ENCODE results near the gene ILKAP. TPM values are rescaled to one million over a fixed set of nuclear protein-coding genes. Genes with fewer than 3 reads are reported as not detected.

ILKAP gene, protein sequence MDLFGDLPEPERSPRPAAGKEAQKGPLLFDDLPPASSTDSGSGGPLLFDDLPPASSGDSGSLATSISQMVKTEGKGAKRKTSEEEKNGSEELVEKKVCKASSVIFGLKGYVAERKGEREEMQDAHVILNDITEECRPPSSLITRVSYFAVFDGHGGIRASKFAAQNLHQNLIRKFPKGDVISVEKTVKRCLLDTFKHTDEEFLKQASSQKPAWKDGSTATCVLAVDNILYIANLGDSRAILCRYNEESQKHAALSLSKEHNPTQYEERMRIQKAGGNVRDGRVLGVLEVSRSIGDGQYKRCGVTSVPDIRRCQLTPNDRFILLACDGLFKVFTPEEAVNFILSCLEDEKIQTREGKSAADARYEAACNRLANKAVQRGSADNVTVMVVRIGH
- 33.2 TPM for total RNA-seq

DNA sequence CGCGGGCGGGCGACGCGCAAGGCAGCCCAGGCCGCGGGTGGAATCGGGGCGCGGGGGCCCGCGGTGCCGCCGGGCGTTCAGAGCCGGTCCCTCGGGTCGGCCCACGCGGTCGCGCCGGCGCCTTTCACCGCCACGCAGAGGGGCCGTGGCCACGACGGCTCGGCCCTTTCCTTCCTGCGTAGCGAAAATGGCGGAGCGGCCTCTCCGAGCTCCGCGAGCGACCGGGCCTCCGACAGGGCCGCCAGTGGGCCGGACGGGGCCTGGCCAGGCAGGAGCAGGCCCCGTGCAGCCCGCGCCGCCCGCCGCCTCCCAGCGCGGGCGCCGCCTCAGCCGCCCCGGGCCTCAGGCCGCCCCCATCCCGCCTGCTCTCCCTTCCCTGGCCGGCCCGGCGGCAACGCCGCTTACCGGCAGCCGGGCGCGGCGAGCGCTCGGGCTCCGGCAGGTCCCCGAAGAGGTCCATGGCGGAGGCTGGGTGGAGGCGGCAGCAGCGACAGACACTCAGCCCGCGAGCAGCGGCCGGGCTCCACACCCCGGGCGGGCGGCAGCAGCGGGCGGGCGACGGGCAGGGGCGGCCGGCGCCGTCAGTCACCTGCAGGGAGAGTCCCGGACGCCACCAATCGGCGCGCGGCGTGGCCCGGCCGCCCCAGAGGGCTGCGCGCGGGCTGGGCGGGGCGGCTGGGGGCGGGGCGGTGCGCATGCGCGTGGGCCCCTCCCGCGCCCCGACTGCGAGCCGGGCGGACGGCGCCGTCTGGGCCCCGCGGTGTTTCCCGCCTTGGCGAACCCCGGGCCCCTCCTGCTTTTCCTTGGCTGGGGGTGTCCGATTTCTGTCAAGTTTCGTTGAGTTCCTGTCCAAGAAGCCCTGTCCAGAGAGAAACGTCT, at the start of gene ILKAP:
TSS of gene ILKAP (minus strand) at position 602 of the 879 bp plus-strand sequence. CDS start at position 460, 142 bp downstream.
- peak; percentile 95 for DNase-seq

DNA sequence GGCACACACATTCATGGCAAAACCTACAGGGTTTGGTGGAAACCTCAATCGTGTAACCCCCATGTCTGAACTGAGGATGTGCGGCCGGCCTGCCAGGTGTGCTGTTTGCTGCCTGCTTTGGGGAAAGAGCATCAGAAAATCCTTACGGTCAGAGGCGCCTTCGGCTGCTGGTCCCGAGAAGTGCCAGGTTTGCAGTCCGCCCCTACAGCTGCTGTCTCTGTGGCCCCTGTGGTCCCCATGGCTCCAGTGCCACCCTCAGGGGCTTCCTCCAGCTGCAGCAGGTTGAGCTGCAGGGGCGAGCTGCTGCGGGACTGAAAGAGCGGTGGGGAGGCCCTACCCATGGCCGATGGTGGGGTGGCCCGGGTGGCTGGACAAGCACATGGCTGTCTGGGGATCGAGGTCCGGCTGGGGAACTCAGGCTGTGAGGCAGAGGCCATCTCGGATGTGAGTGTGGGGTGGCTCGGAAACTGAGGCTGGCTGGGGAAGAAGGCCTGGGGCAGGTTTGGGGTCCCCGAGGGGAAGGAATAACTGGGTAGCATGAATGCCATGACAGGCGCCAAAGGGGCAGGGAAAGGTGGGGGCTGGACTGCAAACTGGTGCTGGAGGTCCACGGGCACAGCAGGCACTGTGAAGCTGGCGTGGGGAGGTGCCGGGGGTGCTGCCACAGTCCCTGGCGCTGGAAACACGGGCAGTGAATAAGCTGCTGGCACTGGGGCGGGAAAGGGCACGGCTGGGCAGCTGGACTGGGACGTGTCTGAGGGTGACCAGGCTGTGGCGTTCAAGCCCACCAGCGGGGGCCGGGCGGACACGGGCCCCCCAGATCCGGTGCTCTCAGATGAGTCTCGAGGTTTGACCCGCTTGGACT, 49.5 kb upstream of the ILKAP start:
- no peak for DNase-seq

DNA sequence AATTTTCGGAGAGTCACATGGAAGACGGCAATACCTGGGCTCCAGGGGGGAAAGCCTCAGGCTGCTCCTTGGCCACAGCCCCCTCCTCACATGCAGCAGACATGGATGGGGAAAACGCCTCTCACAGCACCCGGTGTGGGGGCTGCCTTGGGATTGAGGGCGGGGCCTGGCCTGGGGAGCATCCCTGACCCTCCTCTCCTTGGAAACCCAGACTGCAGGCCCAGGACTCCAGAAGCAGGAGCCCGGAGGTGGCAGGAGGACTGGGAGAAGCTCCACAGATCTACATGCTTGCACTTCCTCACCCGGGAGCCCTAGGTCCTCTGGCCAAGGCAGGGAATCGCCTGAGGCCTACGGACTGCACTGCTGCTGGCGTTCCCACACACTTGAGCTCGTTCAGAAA, 48.5 kb upstream of the ILKAP start:
- DNase-seq, result no peak

DNA sequence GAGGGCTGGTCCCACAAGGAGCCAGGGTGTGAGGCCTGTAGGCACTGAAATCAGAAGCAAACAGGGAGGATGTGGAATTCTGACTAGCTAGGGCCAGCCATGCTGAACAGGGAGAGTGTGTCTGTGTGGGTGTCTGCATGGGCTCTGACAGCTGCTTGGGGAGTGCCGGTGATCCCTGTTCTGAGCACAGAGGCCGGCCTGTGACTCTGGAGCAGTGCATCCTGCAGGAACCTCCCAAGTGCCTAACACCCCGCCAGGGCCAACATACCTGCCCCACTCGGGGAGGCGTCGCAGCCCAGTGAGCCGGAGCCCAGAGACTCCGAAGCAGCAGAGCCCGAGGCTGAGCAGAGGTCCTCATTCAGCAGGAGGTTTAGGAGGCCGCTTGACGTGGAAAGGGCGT, 47.8 kb upstream of the ILKAP start:
- DNase-seq, result no peak

DNA sequence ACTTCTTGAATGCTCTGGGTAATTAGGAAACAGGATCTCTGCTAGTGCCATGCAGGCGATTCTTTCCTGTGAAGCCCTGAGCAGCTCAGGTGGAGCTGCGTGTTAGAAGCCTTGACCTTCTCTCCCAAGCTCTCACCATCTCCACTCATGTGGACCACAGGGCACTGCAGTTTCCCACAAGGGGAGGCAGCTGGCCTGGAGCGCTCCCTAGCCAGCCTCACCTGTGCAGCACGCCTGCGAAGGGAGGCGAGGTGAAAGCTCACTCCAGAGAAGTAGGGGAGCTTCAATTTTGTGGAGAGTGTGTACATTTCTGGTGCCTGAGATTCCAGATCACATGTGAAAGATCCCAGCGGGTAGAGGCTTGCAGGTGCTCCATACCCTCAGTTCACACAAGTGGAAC, 47.4 kb upstream of the ILKAP start:
- DNase-seq, result no peak

DNA sequence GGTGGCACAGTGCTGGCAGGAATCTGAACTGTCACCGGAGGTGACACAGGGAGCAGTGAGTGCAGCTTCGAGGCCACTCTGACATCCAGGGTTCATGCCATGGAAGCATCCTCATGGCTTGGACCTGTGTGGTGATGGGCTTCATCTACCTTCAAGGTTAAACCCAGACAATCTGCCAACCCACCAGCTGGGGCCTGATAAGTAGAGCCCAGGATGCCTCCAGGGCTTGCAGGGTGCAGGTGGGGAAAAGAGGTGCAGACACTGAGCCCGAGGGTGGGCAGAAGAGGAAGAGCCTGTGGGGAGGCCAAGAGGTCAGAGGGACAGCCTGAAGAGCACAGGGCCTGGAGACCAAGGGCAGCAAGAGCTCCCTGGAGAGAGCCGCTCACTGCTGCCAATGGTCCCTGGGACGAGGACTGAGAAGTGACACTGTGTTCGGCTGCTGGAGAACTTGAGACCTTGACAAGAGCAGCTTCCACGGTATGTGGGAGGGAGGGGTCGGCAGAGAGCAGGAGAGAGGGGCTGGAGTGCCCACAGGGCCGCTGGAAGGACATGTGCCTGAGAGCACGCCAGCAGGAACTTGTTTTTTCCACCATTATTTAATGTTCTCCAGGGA, 44.5 kb upstream of the ILKAP start:
- no peak for DNase-seq

DNA sequence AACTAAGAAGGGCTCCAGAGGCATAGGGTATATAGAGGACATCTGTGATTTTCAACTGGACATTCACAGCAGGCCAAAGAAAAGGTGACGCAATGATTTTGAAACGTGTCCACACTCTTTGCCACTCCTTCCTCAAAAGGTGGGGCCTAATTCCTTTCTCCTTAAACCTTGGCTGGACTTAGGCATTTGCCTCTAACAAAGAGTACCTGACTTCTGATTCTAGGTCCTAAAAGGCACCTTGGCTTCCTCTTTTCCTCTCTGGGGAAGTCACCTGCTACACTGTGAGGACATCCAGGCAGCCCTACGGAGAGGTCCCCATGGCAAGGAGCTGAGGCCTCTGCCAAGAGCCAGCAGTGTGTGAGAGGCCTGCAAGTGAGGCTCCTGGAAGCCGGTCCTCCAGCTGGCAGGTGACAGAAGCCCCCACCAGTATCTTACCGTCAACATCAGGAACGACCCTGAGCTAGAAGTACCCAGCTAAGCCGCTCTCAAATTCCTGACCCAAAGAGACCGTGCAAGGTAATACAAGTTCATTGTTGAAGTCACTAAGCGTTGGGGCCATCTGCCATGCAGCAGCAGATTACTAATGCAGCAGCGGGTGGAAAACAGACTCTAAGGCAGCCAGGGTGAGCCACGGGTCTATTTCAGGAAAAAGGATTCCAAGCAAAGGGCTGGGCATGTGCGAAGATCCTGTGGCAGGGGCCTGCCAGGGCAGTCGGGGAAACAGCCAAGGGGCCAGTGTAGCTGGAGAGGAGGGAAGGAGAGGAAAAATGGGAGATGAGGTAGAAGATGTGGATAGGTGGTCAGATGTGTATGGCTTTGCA, 43.7 kb upstream of the ILKAP start:
- peak; percentile 50 for DNase-seq

DNA sequence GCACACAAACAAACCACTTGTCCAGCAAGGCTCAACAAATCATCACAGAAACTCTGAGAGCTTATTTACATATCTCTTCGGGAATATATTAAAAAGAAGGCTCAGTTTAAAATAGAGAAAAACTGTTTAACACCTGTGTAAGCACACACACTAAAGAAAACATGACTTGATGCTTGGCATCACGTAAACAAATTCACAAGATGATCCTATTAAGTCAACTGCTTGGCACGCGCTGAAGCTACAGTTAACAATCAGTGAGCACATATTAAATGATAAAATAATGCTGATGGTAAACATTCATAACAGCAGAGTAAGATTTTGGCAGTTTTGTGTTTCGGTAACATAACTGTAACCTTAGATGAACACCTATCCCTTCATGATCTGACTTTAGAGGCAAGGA, 40.7 kb upstream of the ILKAP start:
- DNase-seq, result no peak

DNA sequence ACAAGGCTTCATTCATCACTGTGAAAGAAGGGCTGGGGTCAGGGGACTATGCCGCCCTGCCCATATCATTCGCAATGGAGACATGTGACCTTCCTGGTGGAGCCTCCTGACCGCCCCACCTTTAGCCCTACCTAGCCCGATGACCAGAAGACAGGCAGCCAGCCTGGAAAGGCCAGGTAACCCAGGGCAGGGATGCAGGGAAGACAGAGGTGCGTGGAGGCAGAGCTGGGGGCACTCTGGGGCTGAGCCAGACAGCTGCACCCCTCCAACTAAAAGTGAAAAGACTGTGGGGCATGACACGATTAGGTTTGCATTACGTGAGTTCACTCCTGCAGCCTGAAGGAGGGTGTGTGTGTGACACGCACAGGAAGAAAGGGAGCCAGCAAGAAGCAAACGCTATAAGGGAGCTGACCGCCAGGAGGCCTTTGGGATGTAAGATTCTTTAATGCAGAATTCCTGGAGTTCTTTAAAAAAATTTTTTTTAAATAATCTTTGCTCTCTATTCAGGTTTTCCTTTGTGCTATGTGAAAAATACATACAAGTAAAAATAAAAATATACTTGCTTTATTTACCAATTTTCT, 40.1 kb upstream of the ILKAP start:
- DNase-seq, result no peak

DNA sequence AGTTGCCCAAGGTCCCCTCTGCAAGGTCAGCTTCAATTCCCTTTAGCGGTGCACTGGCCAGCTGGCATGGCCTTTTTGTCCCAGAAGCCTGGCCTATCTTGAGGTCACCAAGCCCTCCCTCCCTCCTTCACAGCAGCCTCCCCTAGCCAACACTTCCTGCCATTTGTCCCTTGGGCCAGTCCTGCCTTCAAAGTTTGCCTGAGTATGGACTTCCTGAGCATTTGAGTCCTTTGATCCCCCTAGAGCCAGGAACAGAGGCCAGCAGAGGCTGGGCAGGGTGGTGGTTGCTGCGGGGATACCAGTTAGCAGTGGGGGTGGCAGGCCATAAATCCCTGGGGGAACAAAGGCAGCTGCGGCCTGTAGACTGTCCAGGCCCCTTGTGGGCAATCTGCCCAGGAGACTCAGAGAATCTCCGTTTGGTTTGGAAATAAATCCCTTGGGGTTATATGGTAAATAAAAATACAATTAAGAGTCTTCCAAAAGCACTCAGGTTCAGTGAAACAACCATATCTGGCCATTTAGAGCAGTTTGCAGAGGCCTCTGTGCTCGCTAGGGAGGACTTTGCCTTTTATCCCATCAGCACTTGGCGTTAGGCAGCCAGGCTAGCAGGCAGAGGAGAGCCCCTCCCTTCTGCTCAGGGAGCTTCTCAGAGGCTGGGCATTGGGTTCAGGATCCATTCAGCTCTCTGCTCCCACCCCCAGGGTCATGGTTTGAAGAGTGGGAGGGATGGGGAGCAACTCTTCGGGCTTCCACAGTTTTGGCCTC, 39.4 kb upstream of the ILKAP start:
- no peak for DNase-seq

DNA sequence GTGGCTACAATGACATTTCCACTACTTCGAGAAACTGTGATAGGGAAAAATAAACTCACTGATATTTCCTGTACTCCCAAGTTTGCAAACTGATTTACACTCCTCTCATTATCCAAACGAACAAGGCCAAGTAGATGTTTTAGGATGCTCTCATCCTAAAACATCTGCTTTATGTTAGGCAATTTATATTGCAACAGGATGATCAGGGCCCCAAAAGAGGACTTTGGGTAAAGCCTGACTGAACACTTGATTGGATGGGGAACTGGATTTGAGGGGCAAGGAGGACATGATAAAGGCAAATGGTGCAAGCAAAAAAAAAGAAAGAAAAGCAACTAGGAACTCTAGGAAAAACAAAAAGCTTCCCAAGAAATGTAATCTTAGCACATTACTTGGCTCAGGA, 38.5 kb upstream of the ILKAP start:
- no peak for DNase-seq

DNA sequence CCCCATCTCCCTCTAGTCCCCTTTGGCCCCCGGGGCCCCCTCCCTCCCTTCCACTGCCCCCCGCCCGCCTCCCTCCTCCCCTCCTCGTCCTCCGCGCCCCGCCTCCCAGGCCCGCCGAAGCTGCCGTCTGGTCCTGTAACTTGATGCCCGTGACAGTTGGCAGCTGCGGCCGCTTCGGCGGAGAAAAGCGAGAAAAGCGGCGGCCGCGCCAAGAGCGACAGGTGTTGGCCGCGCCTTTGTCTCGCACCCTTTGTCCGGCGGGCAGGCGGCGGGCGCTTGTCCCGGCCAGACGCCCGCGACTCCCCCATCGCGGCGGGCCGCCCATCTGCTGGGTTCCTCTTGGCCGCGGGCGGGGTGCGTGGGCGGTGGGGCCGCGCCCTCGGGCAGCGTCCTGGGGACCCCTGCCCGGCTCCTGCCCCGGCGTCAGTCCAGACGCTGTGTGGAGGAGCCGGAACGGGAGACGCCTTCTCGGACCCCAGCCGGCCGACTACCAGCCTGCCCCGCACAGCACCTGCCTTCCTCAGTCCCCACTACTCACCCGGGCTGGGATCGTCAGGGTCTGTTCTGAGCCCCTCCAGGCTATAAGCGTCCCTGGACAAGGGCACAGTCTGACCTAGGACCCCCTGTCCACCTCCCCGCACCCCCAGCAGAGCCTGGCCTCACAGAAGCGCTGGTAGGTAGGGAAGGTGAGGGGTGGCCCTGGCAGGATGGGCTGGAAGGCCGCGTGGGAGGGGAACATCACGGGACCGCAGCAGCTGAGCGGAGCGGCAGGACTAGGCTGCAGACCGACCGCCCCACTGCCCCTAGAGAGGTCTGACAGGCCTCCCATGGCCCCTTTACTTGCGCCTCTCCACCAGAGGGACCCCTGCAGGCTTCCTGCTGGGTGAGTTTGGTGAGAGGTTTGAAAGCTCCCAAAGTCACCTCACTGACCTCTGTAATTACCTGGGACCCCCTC, 37.5 kb upstream of the ILKAP start:
- peak; percentile 96 for DNase-seq

DNA sequence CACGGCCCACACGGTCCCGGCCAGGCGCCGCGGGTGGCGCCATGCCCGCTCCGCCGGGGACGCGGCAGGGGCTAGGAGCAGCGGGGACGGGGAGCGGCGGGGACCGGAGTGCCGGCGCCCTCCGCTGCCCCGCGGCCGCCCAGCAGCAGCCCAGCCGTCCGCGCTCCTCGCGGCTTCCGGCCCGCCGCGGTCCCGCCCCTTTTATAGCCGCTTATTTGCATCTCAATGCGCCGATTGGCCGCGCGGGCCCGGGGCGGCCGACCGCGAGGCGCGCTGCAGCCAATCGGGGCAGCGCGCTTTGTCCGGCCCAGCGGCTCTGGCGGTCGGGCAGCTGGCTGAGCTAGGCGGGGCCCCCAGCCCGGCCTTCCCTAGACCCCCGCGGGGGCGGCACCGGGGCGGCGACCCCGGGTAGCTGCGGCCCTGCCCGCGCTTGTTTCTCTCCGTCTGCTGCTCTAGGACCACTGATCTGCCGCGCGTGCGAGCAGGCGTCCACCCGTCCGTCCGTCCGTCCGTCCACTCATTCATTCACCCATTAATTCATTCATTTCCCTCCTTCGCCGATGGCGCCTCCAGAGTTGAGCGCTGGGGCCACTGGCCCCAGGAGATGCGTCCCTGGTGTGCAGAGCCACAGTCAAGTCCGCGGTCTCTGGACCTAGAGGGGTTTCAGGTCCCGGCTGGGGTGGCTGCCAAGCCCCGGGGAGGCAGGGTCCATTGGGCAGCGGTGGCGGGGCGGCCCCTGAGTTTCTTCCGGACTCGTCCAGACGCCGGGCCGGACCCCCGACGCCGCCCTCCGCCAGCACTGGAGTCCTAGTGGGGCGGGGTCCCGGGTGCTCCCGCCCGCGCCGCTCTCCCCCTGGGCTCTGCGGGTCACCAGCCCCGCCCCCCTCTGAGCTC, 36.6 kb upstream of the ILKAP start, which contains the start of gene HES6:
TSS of gene HES6 (minus strand) at position 176 of the 894 bp plus-strand sequence. CDS start at position 43, 133 bp downstream.
- DNase-seq, result peak; percentile 96

DNA sequence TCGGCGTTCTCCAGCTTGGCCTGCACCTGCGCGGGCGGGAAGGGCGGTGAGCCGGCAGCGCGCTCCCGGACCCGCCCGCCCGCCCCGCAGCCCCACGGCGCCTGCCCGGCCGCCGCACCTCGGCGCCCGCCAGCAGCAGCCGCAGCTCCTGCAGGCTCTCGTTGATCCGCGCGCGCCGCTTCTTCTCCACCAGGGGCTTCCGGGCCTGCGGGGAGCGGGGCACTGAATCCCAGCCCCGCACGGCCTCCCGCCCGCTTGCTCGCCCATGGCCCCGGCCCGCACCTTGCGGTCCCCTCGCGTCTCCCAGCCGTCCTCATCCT, 36.0 kb upstream of the ILKAP start:
- DNase-seq, result no peak

DNA sequence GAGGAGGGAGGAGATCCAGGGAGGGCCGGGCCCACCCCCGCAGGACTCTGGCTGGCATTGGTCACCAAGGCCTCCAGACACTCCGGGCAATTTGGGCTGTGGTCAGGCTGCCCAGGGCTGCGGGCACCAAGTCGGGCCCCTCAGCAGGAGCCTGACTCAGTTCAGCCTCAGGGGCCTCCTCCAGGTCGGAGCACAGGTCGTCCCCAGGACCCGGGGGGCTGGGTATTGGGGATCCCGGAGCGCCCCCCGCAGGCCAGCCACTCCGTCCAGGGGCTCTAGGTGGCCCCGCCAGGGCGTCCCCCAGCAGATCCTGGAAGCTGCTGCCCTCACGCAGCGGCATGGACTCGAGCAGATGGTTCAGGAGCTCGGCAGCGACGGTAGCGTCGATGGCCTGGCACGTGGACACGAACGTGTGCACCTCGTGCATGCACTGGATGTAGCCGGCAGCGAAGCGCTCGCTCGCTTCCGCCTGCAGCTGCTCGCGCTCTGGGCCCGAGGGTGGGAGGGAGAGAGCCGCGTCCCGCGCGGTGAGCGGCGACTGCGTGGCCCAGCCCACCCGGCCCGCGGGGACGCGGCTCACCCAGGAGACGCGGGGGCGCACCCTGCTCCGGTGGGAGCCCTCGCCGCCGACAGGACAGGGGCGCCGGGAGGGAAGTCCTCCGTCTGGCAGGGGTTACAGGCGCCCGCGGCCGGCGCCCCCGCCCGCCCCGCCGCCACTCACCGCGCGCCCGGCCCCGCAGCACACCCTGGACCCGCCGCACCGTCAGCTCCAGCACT, 35.5 kb upstream of the ILKAP start:
- peak; percentile 43 for DNase-seq

DNA sequence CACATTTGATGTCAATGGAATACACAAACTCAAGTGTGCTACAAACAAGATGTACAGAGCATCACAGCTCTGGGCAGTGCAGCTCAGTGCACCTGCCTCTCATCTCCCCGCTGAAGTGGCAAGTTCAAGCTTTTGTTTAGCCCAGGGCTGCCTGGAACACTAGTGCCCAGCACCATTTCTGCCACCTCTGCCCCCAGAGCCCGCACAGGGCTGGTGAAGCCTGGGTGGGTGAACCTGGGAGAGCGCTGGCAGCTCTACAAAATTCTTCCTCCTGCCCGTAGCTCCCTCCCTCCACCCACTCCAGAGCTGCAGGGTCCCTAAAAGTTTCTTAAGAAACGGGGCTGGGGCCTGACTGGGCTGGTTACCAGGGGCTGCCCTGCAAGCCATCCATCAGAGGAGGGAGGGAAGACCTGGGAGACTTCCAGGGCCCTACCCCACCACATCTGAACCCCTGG, 34.8 kb upstream of the ILKAP start:
- no peak for DNase-seq
